NCI-H2196 treated with DMSO at 0.1 percent for 48 hours (cell line): ENCODE measurements around the gene RHBDL1.

ENCODE experiments used
- DNase-seq: peaks from one replicate; lab custom pipeline; 2025; ENCODE audit not compliant: unreplicated experiment; lab: John Stamatoyannopoulos, UW

RHBDL1 gene

GRCh38 chr16:704047-704446 lies 28.6 kb downstream of the RHBDL1 start:
- no peak for DNase-seq

- DNase-seq: peak; percentile 33
These were observed 29.3 kb downstream of the RHBDL1 start for GRCh38 chr16:704552-705380.

DNA sequence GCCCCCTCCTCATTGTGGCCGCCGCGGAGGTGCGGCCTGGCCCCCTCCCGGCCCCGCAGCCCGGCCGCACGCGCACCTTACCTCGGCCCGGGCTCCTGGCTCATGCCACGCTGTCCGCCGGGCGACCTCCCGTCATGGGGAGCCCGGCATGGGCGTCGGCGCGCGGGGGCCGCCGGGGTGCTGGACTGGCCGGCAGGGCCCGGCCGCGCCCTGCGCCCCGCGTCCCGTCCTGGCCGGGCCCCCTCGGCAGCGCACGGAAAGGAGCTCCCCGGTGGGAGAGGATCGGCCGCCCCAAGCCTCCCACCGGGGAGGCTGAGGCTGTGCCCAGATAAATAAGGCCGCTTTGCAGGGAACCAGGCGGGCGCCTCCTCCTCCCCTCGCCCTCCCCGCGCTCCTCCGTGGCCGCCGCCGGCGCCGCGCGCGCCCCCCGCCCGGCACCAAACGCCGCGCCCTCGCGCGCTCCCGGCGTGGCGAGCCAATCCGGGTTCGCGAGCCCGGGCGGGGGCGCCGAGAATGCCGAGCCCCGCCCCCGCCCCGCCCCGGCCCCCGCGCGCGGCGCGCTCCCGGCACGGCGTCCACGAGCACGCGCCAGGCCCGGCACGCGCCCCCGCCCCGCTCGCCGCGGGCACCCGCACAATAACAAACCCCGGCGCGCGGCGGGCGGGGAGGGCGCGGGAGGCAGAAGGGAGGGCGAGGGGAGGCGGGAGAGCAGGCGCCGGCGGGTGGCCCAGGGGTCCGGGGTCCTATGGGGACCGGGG lies 30.1 kb downstream of the RHBDL1 start, which contains the start of gene FBXL16:
Gene FBXL16 (minus strand): TSS at position 371 of the 758 bp plus-strand sequence. CDS start 8,396 bp downstream, outside the sequence.
- DNase-seq: peak; percentile 63

GRCh38 chr16:706189-707061 lies 31.0 kb downstream of the RHBDL1 start:
- DNase-seq: no peak

DNA sequence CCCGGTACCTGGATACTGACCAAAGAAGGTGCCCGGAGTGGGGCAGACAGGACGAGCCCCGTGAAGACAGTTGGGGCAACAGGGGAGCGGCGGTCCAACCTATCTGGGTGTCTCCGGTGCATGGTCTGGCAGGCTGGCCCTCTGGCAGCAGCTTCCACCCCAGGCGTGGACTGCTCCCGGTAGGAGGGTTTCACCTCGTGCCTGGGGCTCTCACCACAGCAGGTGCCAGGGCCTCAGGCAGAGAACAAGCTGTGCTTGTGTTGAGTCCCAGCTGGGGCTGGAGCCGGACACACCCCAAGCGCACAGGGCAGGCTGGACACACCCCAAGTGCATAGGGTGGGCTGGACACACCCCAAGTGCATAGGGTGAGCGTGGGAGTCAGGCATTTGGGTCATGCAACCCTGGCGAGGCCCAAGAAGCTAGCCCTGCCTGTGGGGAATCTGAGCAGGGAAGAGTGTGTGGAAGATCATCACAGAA lies 31.6 kb downstream of the RHBDL1 start:
- no peak for DNase-seq

DNA sequence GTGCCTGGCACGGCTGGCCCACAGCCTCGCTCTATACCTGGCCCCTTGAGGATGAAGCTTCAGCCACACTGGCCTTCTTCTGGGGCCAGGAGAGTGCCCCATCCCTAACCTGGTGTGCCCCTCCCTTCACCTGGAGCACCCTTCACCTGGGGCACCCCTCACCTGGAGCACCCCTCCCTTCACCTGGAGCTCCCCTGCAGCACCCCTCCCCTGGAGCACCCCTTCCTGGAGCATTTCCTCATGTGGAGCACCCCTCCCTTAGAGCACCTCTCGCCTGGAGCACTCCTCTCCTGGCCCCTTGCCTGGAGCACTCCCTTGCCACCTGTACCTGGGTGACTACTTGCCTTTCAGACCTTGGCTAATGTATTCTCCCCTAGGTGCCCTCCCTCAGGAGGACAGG lies 32.5 kb downstream of the RHBDL1 start:
- DNase-seq: no peak

DNA sequence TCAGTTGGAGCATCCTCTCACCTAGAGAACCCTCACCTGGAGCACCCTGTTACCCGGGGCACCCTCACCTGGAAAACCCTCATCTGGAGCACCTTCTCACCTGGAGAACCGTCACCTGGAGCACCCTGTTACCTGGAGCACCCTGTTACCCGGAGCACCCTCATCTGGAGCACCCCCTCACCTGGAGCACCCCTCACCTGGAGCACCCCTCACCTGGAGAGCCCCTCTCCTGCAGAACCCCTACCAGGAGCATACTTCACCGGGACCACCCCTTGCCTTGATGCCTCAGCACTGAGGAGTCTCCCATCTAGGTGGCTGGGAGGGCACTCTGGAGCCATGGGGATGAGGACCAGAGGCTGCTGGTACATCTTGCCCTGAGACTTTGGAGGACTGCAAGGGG lies 33.5 kb downstream of the RHBDL1 start:
- no peak for DNase-seq

- DNase-seq: peak; percentile 84
These were observed 34.4 kb downstream of the RHBDL1 start for GRCh38 chr16:709566-710499.

DNA sequence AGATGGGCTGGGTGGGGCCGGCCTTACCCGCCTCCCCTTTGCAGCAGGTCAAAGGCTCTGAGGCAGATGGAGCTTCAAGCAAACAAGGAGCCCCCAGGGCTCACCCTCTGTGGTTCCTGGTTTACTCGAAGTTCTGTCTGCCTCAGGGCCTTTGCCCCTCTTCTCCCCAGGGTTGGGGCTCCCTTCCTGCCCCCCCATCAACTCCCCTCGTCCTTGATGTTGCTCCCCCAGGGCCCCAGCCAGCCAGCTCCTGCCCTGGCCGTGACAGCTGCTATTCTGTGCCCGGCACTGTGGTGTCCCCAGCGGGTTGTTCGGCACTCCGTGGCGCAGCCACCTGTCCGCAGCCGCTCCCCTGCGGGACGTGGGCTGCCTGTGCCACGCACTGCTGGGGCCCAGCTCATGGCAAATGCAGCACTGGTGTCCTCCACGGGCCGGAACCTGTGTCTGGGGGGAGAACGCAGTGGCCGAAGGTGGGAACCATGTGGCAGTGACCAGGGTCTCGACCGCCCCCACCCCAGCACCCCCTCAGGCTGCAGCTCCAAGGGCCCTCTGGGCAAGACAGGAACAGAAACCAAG lies 35.1 kb downstream of the RHBDL1 start:
- no peak for DNase-seq

GRCh38 chr16:711084-711483 lies 35.6 kb downstream of the RHBDL1 start:
- DNase-seq: no peak

DNA sequence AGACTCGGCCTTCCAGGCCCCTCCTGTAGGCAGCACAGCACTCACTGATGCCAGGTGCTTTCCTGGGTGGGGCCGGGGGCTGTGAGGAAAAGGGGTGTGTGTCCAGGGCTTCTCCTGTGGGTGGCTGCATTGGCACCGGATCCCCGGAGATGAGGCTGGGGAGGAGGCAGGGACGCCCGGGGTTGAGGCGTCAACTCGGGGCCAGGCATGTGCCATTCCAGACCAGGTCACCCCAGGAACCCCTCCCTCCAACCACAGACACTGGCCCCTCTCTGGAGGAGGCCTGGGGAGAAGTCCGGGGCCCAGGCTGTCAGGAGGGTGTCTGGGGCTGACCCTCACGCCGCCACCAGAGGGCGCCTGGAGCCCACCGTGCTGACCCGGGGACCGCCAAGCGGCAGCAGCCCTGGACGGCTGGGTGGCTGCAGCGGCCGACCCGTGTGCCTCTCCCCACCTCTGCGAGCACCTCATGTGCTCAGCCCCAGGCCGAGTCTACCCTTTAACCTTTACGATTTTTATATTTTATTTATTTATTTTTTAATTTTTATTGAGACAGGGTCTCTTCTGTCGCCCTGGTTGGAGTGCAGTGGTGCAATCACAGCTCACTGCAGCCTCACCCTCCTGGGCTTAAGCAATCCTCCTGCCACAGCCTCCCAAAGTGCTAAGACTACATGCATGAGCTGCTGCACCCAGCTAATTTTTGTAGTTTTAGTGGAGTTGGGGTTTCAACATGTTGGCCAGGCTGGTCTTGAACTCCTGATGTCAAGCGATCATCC lies 36.3 kb downstream of the RHBDL1 start:
- DNase-seq: peak; percentile 41

- peak; percentile 25 for DNase-seq
These were observed 37.3 kb downstream of the RHBDL1 start for GRCh38 chr16:712740-713250.

DNA sequence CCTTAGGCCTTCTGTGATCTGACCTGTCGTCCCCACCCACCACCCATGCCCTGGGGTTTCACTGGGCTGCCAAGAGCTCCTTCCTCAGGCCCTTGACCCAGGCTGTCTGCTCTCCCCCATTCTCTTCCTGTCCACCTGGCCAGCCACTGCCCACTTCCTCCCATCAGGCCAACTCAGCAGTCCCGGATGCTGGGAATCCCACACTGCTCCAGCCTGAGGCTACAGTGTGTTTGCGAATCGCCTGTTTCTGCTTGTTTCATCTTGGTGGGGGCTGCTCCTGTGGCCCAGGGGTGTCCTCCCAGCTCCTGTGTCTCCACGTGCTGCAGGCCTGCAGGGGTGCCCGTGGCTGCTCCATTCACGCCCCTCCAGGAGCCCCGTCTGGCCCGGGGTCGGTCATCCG lies 38.6 kb downstream of the RHBDL1 start:
- DNase-seq: no peak

- peak; percentile 81 for DNase-seq
These were observed 39.3 kb downstream of the RHBDL1 start, which contains the start of gene METRN for GRCh38 chr16:714558-715476. TSS of gene METRN (plus strand) at chr16:715118. CDS start at chr16:715290, 172 bp downstream.

DNA sequence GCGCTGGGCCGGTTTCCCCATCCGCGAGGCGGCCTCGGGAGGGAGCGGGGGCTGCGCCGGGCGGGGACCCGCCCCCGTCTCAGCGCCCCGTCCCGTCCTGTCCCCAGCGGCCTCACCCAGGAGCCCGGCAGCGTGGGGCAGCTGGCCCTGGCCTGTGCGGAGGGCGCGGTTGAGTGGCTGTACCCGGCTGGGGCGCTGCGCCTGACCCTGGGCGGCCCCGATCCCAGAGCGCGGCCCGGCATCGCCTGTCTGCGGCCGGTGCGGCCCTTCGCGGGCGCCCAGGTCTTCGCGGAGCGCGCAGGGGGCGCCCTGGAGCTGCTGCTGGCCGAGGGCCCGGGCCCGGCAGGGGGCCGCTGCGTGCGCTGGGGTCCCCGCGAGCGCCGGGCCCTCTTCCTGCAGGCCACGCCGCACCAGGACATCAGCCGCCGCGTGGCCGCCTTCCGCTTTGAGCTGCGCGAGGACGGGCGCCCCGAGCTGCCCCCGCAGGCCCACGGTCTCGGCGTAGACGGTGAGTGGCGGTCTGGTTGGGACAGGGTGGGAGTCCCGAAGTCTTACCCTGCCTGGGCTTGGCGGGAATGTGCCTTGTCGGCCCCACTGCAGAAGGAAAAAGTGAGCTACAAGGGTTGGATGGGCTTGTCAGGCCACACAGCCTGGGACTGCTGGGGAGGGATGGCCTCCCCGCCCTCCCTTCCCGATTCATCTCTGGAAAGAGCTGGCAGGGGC lies 40.2 kb downstream of the RHBDL1 start:
- no peak for DNase-seq

DNA sequence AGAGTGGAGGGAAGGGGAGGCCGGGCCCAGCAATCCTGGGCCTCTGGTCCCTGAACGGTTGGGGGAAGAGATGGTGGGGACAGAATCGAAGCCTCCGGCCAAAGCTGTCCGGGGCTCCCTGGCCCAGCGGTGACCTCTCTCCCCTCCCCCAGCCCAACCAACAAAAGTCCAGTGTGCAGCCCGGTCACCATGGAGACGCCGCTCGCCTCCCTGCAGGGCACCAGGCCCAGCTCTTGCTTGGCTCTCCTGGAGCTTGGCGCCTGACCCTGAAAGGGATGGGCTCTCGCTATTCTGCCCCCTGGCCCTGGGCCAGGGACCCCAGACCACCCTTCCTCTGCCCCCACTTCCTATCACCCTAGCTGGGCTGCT lies 40.7 kb downstream of the RHBDL1 start:
- DNase-seq: peak; percentile 62

DNA sequence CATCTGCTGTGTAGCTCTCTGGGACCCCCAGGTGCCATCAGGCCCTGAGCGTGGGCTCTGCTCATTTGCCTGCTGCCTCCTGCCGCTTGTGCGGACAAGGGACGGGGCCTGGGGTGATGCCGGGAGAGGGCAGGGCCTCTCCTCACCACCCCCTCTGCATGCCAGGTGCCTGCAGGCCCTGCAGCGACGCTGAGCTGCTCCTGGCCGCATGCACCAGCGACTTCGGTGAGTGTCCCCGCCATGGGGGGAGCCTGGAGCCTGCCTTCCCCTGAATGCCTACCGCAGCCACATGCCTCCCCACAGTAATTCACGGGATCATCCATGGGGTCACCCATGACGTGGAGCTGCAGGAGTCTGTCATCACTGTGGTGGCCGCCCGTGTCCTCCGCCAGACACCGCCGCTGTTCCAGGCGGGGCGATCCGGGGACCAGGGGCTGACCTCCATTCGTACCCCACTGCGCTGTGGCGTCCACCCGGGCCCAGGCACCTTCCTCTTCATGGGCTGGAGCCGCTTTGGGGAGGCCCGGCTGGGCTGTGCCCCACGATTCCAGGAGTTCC lies 41.4 kb downstream of the RHBDL1 start:
- no peak for DNase-seq
